ENCODE measurements around the gene SSBP3.

The SSBP3 gene

DNA sequence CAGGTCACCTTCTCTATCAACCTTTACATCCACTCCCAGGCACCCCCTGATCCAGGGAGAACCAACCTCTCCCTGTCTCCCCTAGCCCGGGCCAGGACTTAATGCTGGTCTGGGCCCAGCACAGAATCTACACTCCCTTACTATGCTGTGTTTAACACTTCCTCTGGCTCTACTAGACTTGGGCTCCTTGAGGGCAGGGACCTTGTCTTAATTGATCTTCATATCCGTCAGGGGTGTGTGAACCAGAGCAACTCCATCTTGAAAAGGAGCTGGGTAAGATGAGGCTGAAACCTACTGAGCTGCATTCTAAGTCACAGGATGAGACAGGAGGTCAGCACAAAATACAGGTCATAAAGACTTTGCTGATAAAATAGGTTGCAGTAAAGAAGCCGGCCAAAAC lies 98.9 kb downstream of the SSBP3 start:
- no peak for DNase-seq (ENCODE audit: low read depth, low spot score)

DNA sequence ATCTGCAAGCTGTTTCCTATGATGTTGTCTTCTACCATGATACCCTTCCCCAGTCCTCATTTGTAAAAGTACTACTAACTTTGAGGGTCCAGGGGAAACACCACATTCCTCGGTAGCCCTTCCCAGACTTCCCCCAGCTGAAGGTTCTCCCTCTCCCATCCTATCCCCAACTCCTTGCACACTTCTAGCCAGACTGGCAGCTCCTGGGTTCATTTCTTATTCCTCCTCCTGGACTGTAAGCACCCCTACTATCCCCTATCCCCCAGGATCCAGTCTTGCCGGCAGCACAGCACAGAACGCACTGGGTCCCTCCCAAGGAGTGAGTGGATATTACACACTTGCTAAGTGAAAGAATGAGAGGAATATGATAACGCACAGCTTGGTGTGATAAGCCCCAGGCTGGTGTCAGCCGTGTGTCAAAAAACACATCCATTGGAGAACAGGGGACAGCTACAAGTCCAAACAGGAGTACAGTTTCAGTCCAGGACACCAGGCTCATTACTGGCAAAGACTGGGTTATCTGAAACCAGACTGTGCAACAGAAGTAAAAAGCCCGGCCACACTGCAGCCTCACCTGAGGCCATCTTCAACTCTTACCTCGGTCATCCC lies 100.2 kb downstream of the SSBP3 start:
- no peak for DNase-seq (ENCODE audit: low read depth, low spot score)

- DNase-seq (ENCODE audit: low read depth, low spot score): no peak
Observed at GRCh38 chr1:54304518-54304917, 101.7 kb downstream of the SSBP3 start.

DNA sequence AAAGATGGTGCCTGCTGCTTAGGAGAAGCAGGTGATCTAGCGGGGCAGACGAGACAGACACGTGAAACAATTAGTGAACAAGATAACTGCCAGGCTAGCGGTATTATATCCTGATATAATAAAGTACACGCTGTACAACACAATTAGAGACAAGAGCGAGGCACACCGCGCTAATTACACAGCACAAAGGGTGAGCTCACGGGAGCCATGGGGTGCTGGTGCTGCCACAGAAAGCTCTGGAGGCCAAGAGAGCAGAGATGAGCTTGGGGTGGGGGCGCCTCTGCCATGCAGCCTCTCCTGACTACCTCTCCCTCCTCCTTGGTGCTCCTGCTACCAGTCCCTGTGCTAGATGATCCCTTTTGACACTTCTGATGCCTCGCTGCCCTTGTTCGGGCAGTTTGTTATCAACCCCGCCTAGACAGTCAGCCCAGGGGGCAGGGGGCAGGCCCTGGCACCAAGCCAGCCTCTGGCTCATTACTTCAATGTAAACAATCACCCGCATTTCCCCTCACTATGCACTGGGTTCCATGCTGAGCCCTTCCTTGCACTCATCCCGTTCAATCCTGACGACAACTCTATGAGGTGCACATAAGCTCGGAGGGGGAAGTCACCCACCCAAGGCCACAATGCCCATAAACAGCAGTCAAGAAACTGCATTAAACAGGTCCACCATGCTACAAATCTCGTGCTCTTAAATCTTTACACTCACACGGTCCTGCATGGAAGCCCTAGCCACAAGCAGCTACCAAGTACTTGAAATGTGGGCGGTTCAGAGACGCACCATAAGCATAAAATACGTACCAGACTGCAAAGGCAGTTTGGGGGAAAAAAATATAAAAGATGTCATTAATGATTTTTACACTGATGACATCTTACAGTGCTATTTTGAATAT lies 103.0 kb downstream of the SSBP3 start:
- DNase-seq (ENCODE audit: low read depth, low spot score): no peak

GRCh38 chr1:54302549-54302948 lies 103.6 kb downstream of the SSBP3 start:
- DNase-seq (ENCODE audit: low read depth, low spot score): no peak

DNA sequence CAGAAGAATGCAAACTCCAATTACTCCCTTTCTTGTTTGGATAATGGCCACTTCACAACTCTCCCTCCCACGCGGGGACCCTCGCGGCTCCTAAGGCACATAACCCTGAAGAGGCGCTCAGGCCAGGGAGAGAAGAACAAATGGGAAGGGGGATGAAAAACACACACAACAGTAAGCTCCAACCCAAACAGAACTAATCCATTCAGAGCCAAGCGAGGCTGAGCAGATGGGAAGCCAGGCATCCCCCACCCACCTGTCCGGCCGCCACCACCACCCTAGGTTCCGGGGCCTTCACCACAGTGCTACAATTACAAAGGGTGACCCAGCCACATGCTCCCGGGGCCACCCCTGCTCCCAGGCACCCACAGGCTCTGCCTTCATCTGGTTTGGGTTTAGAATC lies 104.7 kb downstream of the SSBP3 start:
- no peak for DNase-seq (ENCODE audit: low read depth, low spot score)

DNA sequence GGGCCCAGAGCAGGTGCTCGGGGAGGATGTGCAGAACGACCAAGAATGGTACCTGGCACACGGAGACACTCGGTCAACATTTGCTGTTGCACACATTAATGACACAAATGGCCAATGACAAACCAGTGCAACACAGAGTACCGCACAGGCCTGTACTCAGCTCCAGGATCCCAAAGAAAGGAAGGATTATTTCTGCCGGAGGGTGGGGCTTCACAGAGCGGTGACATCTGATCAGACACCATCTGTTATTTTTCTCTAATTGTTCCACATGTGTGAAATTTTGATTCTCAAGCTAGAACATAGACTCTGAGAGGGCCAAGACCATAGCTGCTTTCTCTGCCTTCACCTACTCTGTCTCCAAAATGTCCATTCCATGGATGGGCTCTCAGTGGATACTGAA lies 105.8 kb downstream of the SSBP3 start:
- no peak for DNase-seq (ENCODE audit: low read depth, low spot score)

DNA sequence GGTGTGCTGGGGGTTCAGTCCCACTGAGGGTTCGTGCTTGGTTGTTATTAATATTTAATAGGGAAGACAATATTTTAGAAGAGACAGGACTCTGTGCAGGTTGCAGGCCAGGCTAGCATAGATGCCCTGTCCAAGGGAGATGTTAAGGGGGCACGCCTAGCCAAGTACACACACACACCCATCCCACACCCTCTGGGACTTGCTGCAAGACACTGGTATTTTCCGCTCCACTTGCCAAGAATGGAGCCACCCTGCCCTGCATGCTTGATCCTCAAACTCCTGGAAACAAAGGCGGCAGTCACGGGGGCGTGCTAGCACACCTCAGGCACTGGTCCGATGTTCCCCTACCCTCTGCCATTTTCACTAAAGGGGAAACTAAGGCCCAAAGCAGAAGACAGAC lies 107.2 kb downstream of the SSBP3 start:
- no peak for DNase-seq (ENCODE audit: low read depth, low spot score)

GRCh38 chr1:54298284-54299033 lies 107.7 kb downstream of the SSBP3 start:
- DNase-seq (ENCODE audit: low read depth, low spot score): no peak

GRCh38 chr1:54297596-54298283 lies 108.5 kb downstream of the SSBP3 start:
- DNase-seq (ENCODE audit: low read depth, low spot score): no peak

DNA sequence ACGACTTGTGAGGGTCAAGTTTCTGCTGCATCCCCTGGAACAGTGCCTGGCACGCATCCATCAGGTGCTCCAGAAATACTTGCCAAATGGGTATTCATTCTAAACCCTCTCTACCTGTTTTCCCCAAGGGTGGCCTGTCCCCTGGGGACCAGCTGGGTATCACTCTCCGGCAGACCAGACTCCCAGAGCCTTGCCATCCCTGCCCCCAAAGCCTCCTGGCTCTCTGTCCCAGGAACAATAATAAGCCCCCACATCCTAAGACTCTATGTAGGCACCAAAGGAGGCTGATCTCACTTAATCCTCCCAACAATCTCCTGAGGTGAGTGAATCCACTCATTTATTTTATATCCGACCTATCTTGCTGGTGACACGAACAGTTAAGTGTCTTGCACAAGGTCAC lies 109.5 kb downstream of the SSBP3 start:
- no peak for DNase-seq (ENCODE audit: low read depth, low spot score)

- DNase-seq (ENCODE audit: low read depth, low spot score): no peak
Observed at GRCh38 chr1:54294887-54295286, 111.3 kb downstream of the SSBP3 start.

- no peak for DNase-seq (ENCODE audit: low read depth, low spot score)
Observed at GRCh38 chr1:54292002-54292911, 113.9 kb downstream of the SSBP3 start.

- no peak for DNase-seq (ENCODE audit: low read depth, low spot score)
Observed at GRCh38 chr1:54291276-54292001, 114.8 kb downstream of the SSBP3 start.

DNA sequence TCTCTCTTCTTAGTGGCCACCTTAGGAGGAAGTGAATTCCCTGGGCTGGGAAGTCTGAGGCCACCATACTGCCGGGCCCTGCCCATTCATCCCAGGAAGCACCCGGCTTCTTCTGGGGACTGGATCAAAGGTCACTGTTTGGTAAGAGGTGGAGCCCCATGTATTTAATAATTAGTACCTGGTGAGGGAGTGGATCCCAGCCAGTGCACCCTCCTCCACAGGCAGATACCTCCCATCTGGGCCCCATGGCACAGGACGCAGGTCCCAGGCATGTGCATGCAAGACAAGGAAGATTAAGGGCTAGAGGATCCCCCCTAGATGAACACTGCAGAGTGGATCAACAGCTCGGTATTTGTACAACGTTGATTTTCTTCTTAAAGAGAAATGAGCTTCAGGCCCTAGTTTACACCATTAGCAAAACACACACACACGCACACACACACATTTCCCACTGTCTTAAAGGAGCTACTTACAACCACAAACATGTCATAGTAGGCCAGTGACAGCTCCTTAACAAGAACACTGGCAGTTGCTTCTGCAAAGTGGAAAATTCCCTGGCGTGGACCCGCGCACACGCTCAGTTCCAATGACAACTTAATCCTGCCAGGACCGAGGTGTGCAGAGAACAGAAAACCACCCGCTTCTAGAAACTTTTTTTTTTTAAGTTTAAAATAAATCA lies 115.5 kb downstream of the SSBP3 start:
- no peak for DNase-seq (ENCODE audit: low read depth, low spot score)

DNA sequence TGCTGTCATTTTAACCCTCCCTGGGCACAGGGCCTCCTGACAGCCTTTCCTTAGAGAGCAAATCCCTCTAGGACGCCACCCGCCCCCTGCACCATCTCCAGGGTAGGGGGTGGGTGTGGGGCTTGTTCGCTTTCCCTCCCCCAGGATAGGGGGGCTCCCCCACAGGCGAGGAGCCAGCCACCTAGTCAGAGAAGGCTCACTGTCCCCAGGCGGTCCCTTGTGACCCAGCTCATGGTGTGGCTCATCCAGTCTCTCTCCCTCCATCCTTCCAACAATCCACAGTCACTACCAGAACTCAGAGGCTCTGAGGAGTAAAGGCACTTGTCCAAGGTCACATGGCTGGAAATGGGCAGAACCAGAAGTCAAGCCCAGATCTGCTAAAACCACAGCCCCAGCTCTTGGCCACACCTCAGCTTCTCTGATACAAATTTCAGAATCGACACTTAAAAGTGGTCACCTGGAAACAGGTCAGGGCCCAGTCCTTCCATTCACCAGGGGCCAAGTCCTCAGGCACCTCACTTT lies 116.4 kb downstream of the SSBP3 start:
- DNase-seq (ENCODE audit: low read depth, low spot score): no peak

- DNase-seq (ENCODE audit: low read depth, low spot score): no peak
Observed at GRCh38 chr1:54287801-54288211, 118.4 kb downstream of the SSBP3 start.

- peak; percentile 49 for DNase-seq (ENCODE audit: low read depth, low spot score)
Observed at GRCh38 chr1:54287176-54287650, 119.0 kb downstream of the SSBP3 start.

- no peak for DNase-seq (ENCODE audit: low read depth, low spot score)
Observed at GRCh38 chr1:54285815-54286345, 120.3 kb downstream of the SSBP3 start.
